A673 (cell line): ENCODE measurements around the gene DESI2. TPM values are rescaled to one million over a fixed set of nuclear protein-coding genes. Genes with fewer than 3 reads are reported as not detected.

Source experiments
- BruUV-seq: library from RNA; stranded (reverse); fragments of 400-500 nt; replicated peaks from 2 replicates; lab custom pipeline; 2021; lab: Mats Ljungman, UMichigan
- CTCF ChIA-PET: fragments of 300-600 bp; sonication (Branson Sonifier 250); formaldehyde crosslinking; loops from one replicate; lab custom pipeline; 2022; ENCODE audit warnings: antibody characterized with exemption; lab: Charles Lee
- POLR2A ChIA-PET: fragments of 300-600 bp; sonication (Branson Sonifier 250); formaldehyde crosslinking; loops from one replicate; lab custom pipeline; 2022; ENCODE audit warnings: antibody characterized with exemption; ENCODE audit not compliant: low non-redundant PET; lab: Charles Lee
- DNase-seq: peaks from one replicate; pipeline ENCODE4 v3.0.0-alpha.2; 2015; ENCODE audit warnings: low spot score
- H3K27ac ChIP-seq: fragments of 200-600 bp; sonication (generic); 2 replicates; pipeline ENCODE4 v1.5.1; 2016; ENCODE audit warnings: mixed run types, low read depth, mild to moderate bottlenecking, mixed read lengths, antibody characterized with exemption, low read length; ENCODE audit not compliant: poor library complexity, severe bottlenecking
- H3K27me3 ChIP-seq: fragments of 200-600 bp; sonication (generic); replicated peaks from 2 replicates; pipeline ENCODE4 v1.6.1; 2017; ENCODE audit warnings: mixed run types, low read depth, mild to moderate bottlenecking, mixed read lengths, antibody characterized with exemption, low read length; ENCODE audit not compliant: insufficient read depth, poor library complexity
- H3K36me3 ChIP-seq: fragments of 200-600 bp; sonication (generic); 2 replicates; pipeline ENCODE4 v1.6.1; 2016; ENCODE audit warnings: mixed run types, mild to moderate bottlenecking, mixed read lengths, antibody characterized with exemption, low read length; ENCODE audit not compliant: insufficient read depth, poor library complexity, severe bottlenecking
- H3K4me1 ChIP-seq: fragments of 200-600 bp; sonication (generic); 2 replicates; pipeline ENCODE4 v1.6.1; 2017; ENCODE audit warnings: mixed run types, mild to moderate bottlenecking, mixed read lengths, antibody characterized with exemption, low read length; ENCODE audit not compliant: insufficient read depth, poor library complexity, severe bottlenecking
- H3K4me3 ChIP-seq: fragments of 200-600 bp; sonication (generic); 2 replicates; pipeline ENCODE4 v1.5.1; 2016; ENCODE audit warnings: low read depth, mixed run types, mild to moderate bottlenecking, mixed read lengths, low read length; ENCODE audit not compliant: poor library complexity, severe bottlenecking
- H3K9me3 ChIP-seq: fragments of 200-600 bp; sonication (generic); 2 replicates; pipeline ENCODE4 v1.6.1; 2016; ENCODE audit warnings: mixed run types, low read depth, mild to moderate bottlenecking, mixed read lengths, antibody characterized with exemption, low read length; ENCODE audit not compliant: poor library complexity, severe bottlenecking
- EZH2 ChIP-seq: fragments of 200-600 bp; sonication (generic); IDR thresholded peaks from 2 replicates; pipeline ENCODE4 v1.6.1; 2017; ENCODE audit warnings: borderline replicate concordance, low read depth, mild to moderate bottlenecking, mixed read lengths, antibody characterized with exemption, low read length; ENCODE audit not compliant: poor library complexity, severe bottlenecking
- intact Hi-C: fragments of 100-400 bp; cut with micrococcal nuclease; formaldehyde crosslinking; loops from one replicate; pipeline ENCODE4 v1.10.0; 2022; ENCODE audit not compliant: unreplicated experiment
- total RNA-seq: library from RNA; stranded (reverse); gene quantifications from 2 replicates; pipeline ENCODE4 v1.2.3, GENCODE V29; 2021
- TF ChIP-seq, protein P1 (sequence below): fragments of 300-800, 200-600 bp; sonication (generic); conservative IDR thresholded peaks from 2 replicates; pipeline ENCODE4 v1.5.1; 2017; ENCODE audit warnings: low read depth, mild to moderate bottlenecking, antibody characterized with exemption, low read length, moderate library complexity, mixed read lengths

DESI2 gene
- total RNA-seq, 1 experiment from 2014 or later, result 47.7 TPM

DNA sequence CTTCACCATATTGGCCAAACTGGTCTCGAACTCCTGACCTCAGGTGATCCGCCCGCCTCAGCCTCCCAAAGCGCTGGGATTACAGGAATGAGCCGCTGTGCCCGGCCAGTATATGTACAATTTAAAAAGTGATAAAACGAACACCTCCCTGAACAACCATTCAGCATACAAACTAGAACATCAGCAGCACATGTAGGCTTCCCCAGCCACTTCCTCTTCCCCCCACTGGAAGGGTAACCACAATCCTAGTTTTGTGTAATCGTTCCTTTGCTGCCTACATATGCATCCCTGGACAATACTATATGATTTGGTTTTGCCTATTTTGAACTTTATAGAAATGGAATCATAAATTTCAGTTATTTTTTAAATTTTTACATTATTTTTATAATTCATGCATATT, 60.4 kb downstream of the DESI2 start:
- Histone ChIP-seq H3K4me1 (no peaks in the 10 kb centered on the region), H3K27me3 (no peaks in the 10 kb centered on the region), H3K9me3 (no peaks in the 10 kb centered on the region), H3K4me3 (no peak overlapping the region), H3K27ac (no peak overlapping the region), H3K36me3 (no peaks in the 10 kb centered on the region)
- no peak for TF ChIP-seq EZH2
- TF ChIP-seq, protein P1, sequence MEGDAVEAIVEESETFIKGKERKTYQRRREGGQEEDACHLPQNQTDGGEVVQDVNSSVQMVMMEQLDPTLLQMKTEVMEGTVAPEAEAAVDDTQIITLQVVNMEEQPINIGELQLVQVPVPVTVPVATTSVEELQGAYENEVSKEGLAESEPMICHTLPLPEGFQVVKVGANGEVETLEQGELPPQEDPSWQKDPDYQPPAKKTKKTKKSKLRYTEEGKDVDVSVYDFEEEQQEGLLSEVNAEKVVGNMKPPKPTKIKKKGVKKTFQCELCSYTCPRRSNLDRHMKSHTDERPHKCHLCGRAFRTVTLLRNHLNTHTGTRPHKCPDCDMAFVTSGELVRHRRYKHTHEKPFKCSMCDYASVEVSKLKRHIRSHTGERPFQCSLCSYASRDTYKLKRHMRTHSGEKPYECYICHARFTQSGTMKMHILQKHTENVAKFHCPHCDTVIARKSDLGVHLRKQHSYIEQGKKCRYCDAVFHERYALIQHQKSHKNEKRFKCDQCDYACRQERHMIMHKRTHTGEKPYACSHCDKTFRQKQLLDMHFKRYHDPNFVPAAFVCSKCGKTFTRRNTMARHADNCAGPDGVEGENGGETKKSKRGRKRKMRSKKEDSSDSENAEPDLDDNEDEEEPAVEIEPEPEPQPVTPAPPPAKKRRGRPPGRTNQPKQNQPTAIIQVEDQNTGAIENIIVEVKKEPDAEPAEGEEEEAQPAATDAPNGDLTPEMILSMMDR, result no peak
- CTCF ChIA-PET, result no interaction called here
- intact Hi-C loops, result no loop called here
- DNase-seq, result no peak
- POLR2A ChIA-PET, result no interaction called here
- BruUV-seq, result no TSS peak

DNA sequence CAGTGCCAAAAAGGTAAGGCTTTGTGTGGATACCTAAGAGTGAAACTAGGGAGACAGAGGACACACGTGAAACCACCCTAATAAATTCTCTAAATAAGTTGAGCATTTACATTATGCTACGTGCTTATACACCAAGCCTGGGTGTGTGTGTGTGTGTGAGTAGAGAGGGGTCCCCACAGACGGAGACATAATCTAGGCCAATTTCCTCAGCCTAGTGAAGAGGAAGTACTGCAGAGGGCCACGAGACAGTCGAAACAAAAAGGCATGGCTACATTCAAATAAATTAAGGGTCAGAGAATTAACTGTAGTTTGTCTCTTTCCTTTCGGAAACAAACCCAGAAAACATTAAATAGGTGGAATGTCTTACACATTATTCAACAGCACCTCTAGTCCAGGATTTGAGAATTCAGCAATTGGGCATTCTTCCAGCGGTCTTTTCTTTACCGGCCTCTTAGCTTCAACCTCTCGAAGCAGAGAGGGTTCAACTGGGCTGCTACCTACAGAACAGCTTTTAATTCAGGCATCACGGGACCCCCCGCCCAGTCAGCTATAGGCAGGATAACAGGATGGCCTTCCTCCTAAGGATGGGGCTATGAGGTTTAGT, 75.0 kb downstream of the DESI2 start:
- BruUV-seq, result no TSS peak
- no peak overlapping the region for H3K27ac ChIP-seq
- intact Hi-C loops, result no loop called here
- no peaks in the 10 kb centered on the region for H3K9me3 ChIP-seq
- H3K4me1 ChIP-seq, result peaks cover 3% of the 10 kb centered on the region
- no peaks in the 10 kb centered on the region for H3K27me3 ChIP-seq
- H3K36me3 ChIP-seq, result no peaks in the 10 kb centered on the region
- no peak for TF ChIP-seq EZH2
- TF ChIP-seq, protein P1, result no peak
- no peak overlapping the region for H3K4me3 ChIP-seq
- CTCF ChIA-PET, result no interaction called here
- DNase-seq, result no peak
- POLR2A ChIA-PET, result no interaction called here

DNA sequence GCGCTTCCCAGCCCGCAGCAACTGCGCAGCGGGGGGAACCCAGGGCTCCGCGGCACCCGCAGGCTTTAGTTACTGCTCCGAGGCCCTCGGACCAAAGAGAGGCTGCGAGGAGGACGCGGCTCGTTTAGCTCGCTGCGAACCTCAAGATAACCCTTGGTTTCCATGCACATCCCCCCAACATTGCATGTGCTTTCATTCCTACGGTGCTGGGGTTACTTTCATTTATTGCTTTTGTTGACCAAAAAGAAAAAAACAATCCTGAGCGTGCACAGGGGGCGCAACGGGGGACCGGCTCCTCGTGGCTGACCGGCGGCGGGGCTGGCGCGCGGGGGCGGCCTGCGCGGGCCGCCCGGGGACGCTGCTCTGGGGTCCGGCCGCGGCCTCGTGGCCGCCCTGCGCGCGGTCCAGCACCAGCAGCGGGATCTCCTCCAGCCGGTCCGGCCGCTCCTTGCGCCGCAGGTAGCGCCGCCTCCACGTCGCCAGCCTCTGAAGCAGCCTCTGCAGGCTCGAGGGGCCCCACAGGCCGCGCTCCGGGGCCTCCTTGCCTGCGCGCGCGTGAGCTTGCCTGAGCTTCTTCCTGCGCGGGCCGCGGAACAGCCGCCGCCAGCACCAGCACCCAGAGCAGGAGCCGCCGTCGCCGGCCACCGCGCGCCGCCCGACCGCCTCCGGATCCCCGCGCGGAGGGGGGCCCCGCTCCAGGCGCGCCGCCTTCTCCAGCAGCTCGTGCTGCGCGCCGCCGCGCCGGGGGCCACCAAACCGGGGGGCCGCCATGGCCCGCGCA, 77.4 kb downstream of the DESI2 start:
- TF ChIP-seq EZH2, result no peak
- TF ChIP-seq, protein P1, result no peak
- Histone ChIP-seq H3K27me3 (no peaks in the 10 kb centered on the region), H3K4me1 (peaks cover 3% of the 10 kb centered on the region), H3K27ac (peak overlapping the region; percentile 52), H3K4me3 (peak overlapping the region; percentile 48), H3K9me3 (no peaks in the 10 kb centered on the region), H3K36me3 (no peaks in the 10 kb centered on the region)
- CTCF ChIA-PET, result no interaction called here
- peak; percentile 61 for DNase-seq
- no TSS peak for BruUV-seq
- POLR2A ChIA-PET, result interaction anchor here (0.7 kb wide), 1 partner anchor 209 kb away, joined by 4 read pairs; no protein-coding TSS in a partner anchor
- intact Hi-C loops, result no loop called here
